ENCODE data around the gene TTC7B.

DNA sequence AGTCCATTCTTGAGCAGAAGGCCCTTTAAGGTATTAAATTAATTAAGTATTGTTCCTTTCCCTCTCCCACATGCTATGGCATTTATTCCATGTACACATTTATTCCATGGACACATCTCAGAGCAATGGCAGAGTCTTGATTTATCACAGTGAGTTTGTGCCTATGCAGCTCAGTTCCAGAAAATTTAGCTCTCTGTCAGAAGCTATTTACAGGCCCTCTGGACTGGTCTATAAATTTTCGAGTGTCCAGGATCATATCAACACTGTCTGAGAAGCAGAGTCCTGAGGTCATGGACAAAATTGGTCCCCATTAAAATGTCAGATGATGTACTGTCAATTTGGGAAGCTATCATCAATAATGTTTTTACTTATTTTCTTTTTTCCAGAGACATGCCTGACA lies 65.5 kb downstream of the TTC7B start:
- no peak for TF ChIP-seq EGR1 (IDR thresholded peaks at IDR 0.05; ENCODE audit: borderline replicate concordance in 1 of 2, low read depth in 2 of 2, low read length in 2 of 2)
- TF ChIP-seq, protein P1, sequence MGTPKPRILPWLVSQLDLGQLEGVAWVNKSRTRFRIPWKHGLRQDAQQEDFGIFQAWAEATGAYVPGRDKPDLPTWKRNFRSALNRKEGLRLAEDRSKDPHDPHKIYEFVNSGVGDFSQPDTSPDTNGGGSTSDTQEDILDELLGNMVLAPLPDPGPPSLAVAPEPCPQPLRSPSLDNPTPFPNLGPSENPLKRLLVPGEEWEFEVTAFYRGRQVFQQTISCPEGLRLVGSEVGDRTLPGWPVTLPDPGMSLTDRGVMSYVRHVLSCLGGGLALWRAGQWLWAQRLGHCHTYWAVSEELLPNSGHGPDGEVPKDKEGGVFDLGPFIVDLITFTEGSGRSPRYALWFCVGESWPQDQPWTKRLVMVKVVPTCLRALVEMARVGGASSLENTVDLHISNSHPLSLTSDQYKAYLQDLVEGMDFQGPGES (IDR thresholded peaks at IDR 0.05): no peak
- no peak for TF ChIP-seq RCOR1 (conservative IDR thresholded peaks at IDR 0.05; ENCODE audit: low read depth, low read length)
- TF ChIP-seq POLR2AphosphoS5 (IDR thresholded peaks at IDR 0.05; ENCODE audit: low read length): no peak
- TF ChIP-seq ZNF274 (IDR thresholded peaks at IDR 0.05; ENCODE audit: insufficient read depth, insufficient read length): no peak
- no peak for TF ChIP-seq ESRRA (IDR thresholded peaks at IDR 0.05; ENCODE audit: low read length)
- no peak for TF ChIP-seq POLR2A (IDR thresholded peaks at IDR 0.05; ENCODE audit: low read depth, low read length)
- TF ChIP-seq, protein P2, sequence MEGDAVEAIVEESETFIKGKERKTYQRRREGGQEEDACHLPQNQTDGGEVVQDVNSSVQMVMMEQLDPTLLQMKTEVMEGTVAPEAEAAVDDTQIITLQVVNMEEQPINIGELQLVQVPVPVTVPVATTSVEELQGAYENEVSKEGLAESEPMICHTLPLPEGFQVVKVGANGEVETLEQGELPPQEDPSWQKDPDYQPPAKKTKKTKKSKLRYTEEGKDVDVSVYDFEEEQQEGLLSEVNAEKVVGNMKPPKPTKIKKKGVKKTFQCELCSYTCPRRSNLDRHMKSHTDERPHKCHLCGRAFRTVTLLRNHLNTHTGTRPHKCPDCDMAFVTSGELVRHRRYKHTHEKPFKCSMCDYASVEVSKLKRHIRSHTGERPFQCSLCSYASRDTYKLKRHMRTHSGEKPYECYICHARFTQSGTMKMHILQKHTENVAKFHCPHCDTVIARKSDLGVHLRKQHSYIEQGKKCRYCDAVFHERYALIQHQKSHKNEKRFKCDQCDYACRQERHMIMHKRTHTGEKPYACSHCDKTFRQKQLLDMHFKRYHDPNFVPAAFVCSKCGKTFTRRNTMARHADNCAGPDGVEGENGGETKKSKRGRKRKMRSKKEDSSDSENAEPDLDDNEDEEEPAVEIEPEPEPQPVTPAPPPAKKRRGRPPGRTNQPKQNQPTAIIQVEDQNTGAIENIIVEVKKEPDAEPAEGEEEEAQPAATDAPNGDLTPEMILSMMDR (IDR thresholded peaks at IDR 0.05 in 2 of 3, conservative IDR thresholded peaks at IDR 0.05 in 1 of 3; ENCODE audit: control insufficient read depth in 2 of 3, extremely low read depth in 1 of 3, insufficient read depth in 1 of 3, low read depth in 3 of 3, low read length in 3 of 3): no peak
- no peak for TF ChIP-seq EZH2 (IDR thresholded peaks at IDR 0.05; ENCODE audit: borderline replicate concordance, control insufficient read depth, low read depth, low read length)
- no peak for TF ChIP-seq SMC3 (IDR thresholded peaks at IDR 0.05; ENCODE audit: borderline replicate concordance, low read length)
